ENCODE measurements around the gene ATP9B. TPM values are rescaled to one million over a fixed set of nuclear protein-coding genes. Genes with fewer than 3 reads are reported as not detected.

The ATP9B gene
- total RNA-seq, 2 donors from 2014 or later = 22.5 to 72.9 TPM

GRCh38 chr18:79111483-79111882 is 42.3 kb downstream of the ATP9B start:
- DNase-seq (ENCODE audit: low spot score) = no peak
- ATAC-seq (ENCODE audit: insufficient number of reproducible peaks, low FRiP score, low read depth) = no peak
- TF ChIP-seq CTCF (IDR thresholded peaks at IDR 0.05) = no peak
- no peaks in the 10 kb centered on the region for H3K9me3 ChIP-seq
- no peak overlapping the region for H3K4me3 ChIP-seq
- no peak overlapping the region for H3K27ac ChIP-seq
- H3K27me3 ChIP-seq (replicated peaks; ENCODE audit: insufficient read depth) = no peaks in the 10 kb centered on the region
- H3K4me1 ChIP-seq (ENCODE audit: control insufficient read depth in 1 of 2, low read depth in 2 of 2) = no peaks in the 10 kb centered on the region
- H3K36me3 ChIP-seq = peaks cover 7% of the 10 kb centered on the region

- DNase-seq (ENCODE audit: low spot score) (no peak), ATAC-seq (ENCODE audit: insufficient number of reproducible peaks, low FRiP score, low read depth) (no peak)
- H3K4me1 ChIP-seq (ENCODE audit: control insufficient read depth in 1 of 2, low read depth in 2 of 2) = no peaks in the 10 kb centered on the region
- no peaks in the 10 kb centered on the region for H3K27me3 ChIP-seq (replicated peaks; ENCODE audit: insufficient read depth)
- TF ChIP-seq CTCF (IDR thresholded peaks at IDR 0.05) = no peak
- peaks cover 7% of the 10 kb centered on the region for H3K36me3 ChIP-seq
- no peak overlapping the region for H3K27ac ChIP-seq
- no peak overlapping the region for H3K4me3 ChIP-seq
- no peaks in the 10 kb centered on the region for H3K9me3 ChIP-seq
Measured at GRCh38 chr18:79117385-79117784, 48.2 kb downstream of the ATP9B start.

- ATAC-seq (ENCODE audit: insufficient number of reproducible peaks, low FRiP score, low read depth) (no peak), DNase-seq (ENCODE audit: low spot score) (no peak)
- H3K27ac ChIP-seq = no peak overlapping the region
- H3K9me3 ChIP-seq = no peaks in the 10 kb centered on the region
- no peak for TF ChIP-seq CTCF (IDR thresholded peaks at IDR 0.05)
- no peaks in the 10 kb centered on the region for H3K27me3 ChIP-seq (replicated peaks; ENCODE audit: insufficient read depth)
- no peak overlapping the region for H3K4me3 ChIP-seq
- H3K4me1 ChIP-seq (ENCODE audit: control insufficient read depth in 1 of 2, low read depth in 2 of 2) = no peaks in the 10 kb centered on the region
- H3K36me3 ChIP-seq = peaks cover 7% of the 10 kb centered on the region
Measured at GRCh38 chr18:79117788-79118187, 48.6 kb downstream of the ATP9B start.

- no peaks in the 10 kb centered on the region for H3K4me1 ChIP-seq (ENCODE audit: control insufficient read depth in 1 of 2, low read depth in 2 of 2)
- H3K27me3 ChIP-seq (replicated peaks; ENCODE audit: insufficient read depth) = no peaks in the 10 kb centered on the region
- no peaks in the 10 kb centered on the region for H3K9me3 ChIP-seq
- no peak for DNase-seq (ENCODE audit: low spot score)
- ATAC-seq (ENCODE audit: insufficient number of reproducible peaks, low FRiP score, low read depth) = no peak
- H3K27ac ChIP-seq = no peak overlapping the region
- no peak overlapping the region for H3K4me3 ChIP-seq
- H3K36me3 ChIP-seq = peaks cover 4% of the 10 kb centered on the region
- no peak for TF ChIP-seq CTCF (IDR thresholded peaks at IDR 0.05)
Measured at GRCh38 chr18:79118797-79119196, 49.6 kb downstream of the ATP9B start.

GRCh38 chr18:79121746-79122474 is 52.7 kb downstream of the ATP9B start:
- Histone ChIP-seq H3K27ac (no peak overlapping the region), H3K27me3 (replicated peaks; ENCODE audit: insufficient read depth) (no peaks in the 10 kb centered on the region), H3K9me3 (no peaks in the 10 kb centered on the region), H3K4me1 (ENCODE audit: control insufficient read depth in 1 of 2, low read depth in 2 of 2) (no peaks in the 10 kb centered on the region), H3K36me3 (no peaks in the 10 kb centered on the region), H3K4me3 (no peak overlapping the region)
- no peak for DNase-seq (ENCODE audit: low spot score)
- no peak for ATAC-seq (ENCODE audit: insufficient number of reproducible peaks, low FRiP score, low read depth)
- TF ChIP-seq CTCF (IDR thresholded peaks at IDR 0.05) = no peak

Data from thoracic aorta (tissue), 2 donors.